Keratinocyte (primary cell): ENCODE measurements around the gene SSBP4. TPM values are rescaled to one million over a fixed set of nuclear protein-coding genes. Genes with fewer than 3 reads are reported as not detected.

Experiments used
- DNase-seq: peaks from one replicate; pipeline ENCODE4 v3.0.0-alpha.2; 2011; ENCODE audit warnings: low read depth, missing footprints, low spot score
- FAIRE-seq: peaks from 2 replicates; lab custom pipeline; 2011; peaks lifted over from hg19 to GRCh38; lab: Jason Lieb, UNC
- H2AFZ ChIP-seq: 2 replicates; pipeline ENCODE4 v1.6.0; 2012; ENCODE audit warnings: low read length, control low read depth, inconsistent platforms; ENCODE audit not compliant: control insufficient read depth
- H3K27ac ChIP-seq: 2 replicates; pipeline ENCODE4 v1.5.1; 2011; ENCODE audit warnings: low read length; ENCODE audit not compliant: control insufficient read depth, insufficient read depth
- H3K27me3 ChIP-seq: 3 replicates; pipeline ENCODE4 v1.6.0; 2011; ENCODE audit warnings: low read length; ENCODE audit not compliant: control insufficient read depth, insufficient read depth; ENCODE audit errors: extremely low read depth
- H3K36me3 ChIP-seq, 2 experiments: 2 replicates in 1 of 2; 3 replicates in 1 of 2; pipeline ENCODE4 v1.5.1; 2011; ENCODE audit warnings: low read length in 2 of 2, mild to moderate bottlenecking in 1 of 2; ENCODE audit not compliant: control insufficient read depth in 2 of 2, insufficient read depth in 2 of 2; ENCODE audit errors: extremely low read depth in 1 of 2
- H3K4me1 ChIP-seq: 3 replicates; pipeline ENCODE4 v1.5.1; 2011; ENCODE audit warnings: low read length; ENCODE audit not compliant: control insufficient read depth, insufficient read depth; ENCODE audit errors: extremely low read depth
- H3K4me2 ChIP-seq: 3 replicates; pipeline ENCODE4 v1.6.0; 2011; ENCODE audit warnings: low read depth, low read length; ENCODE audit not compliant: control insufficient read depth, insufficient read depth; ENCODE audit errors: extremely low read depth
- H3K4me3 ChIP-seq, 3 experiments: fragments of 200-600 bp in 1 of 3; sonication (generic) in 1 of 3; 2 replicates in 2 of 3; 3 replicates in 1 of 3; pipeline ENCODE4 v1.5.1; 2011 to 2016; ENCODE audit warnings: low read length in 3 of 3, mild to moderate bottlenecking in 3 of 3, control low read depth in 2 of 3, inconsistent platforms in 1 of 3, low read depth in 1 of 3, mixed read lengths in 1 of 3, mixed run types in 1 of 3, moderate library complexity in 1 of 3; ENCODE audit not compliant: control insufficient read depth in 2 of 3, insufficient read depth in 2 of 3; ENCODE audit errors: extremely low read depth in 1 of 3
- H3K79me2 ChIP-seq: 2 replicates; pipeline ENCODE4 v1.6.0; 2012; ENCODE audit warnings: low read length; ENCODE audit not compliant: control insufficient read depth, insufficient read depth
- H3K9ac ChIP-seq: 3 replicates; pipeline ENCODE4 v1.6.0; 2011; ENCODE audit warnings: low read length; ENCODE audit not compliant: control insufficient read depth, insufficient read depth; ENCODE audit errors: extremely low read depth
- H3K9me1 ChIP-seq: 3 replicates; pipeline ENCODE4 v1.6.0; 2011; ENCODE audit warnings: low read length; ENCODE audit not compliant: control insufficient read depth, insufficient read depth; ENCODE audit errors: extremely low read depth
- H3K9me3 ChIP-seq: 2 replicates; pipeline ENCODE4 v1.5.1; 2012; ENCODE audit warnings: low read depth, low read length; ENCODE audit not compliant: control insufficient read depth
- H4K20me1 ChIP-seq: 3 replicates; pipeline ENCODE4 v1.6.0; 2011; ENCODE audit warnings: low read length; ENCODE audit not compliant: control insufficient read depth, insufficient read depth; ENCODE audit errors: extremely low read depth
- EZH2 ChIP-seq: IDR thresholded peaks from one replicate; pipeline ENCODE4 v1.6.1; 2012; ENCODE audit warnings: inconsistent platforms, mild to moderate bottlenecking, low read length, moderate library complexity
- dilution Hi-C: fragments of 300-500 bp; cut with MboI; formaldehyde crosslinking; loops from one replicate; pipeline ENCODE4 v1.7.0; 2020; ENCODE audit warnings: low sequenced_read_pairs; ENCODE audit not compliant: extremely low pct_ligation_motif_present
- polyA plus RNA-seq, 5 experiments: library from polyadenylated mRNA; depleted of rRNA in 3 of 5; stranded (reverse) in 3 of 5; stranded (forward) in 1 of 5; unstranded in 1 of 5; fragments of >200 nt; gene quantifications; 1 replicate in 1 of 5; 2 replicates in 3 of 5; 3 replicates in 1 of 5; pipeline versions ENCODE4 v1.2.1 to v1.2.3, GENCODE V29; 2011 to 2012; ENCODE audit warnings: missing spikeins in 2 of 5, low read depth in 1 of 5, low replicate concordance in 1 of 5
- TF ChIP-seq, protein P1 (sequence below), 3 experiments: IDR thresholded peaks in 1 of 3; conservative IDR thresholded peaks in 1 of 3; optimal IDR thresholded peaks in 1 of 3; 2 replicates in 2 of 3; 3 replicates in 1 of 3; pipeline versions ENCODE3 to v1.5.1; 2011; ENCODE audit warnings: low read length in 3 of 3, mild to moderate bottlenecking in 3 of 3, moderate library complexity in 2 of 3, control low read depth in 1 of 3, inconsistent platforms in 1 of 3; ENCODE audit not compliant: insufficient read depth in 2 of 3; ENCODE audit errors: extremely low read depth in 1 of 3

Gene SSBP4
- polyA plus RNA-seq, 1 donor (not counting 4 experiments of a cell fraction or from before 2014, with no cell fraction given): 7.5 TPM

GRCh38 chr19:18429717-18430416 lies 10.7 kb downstream of the SSBP4 start:
- TF ChIP-seq, protein P1, sequence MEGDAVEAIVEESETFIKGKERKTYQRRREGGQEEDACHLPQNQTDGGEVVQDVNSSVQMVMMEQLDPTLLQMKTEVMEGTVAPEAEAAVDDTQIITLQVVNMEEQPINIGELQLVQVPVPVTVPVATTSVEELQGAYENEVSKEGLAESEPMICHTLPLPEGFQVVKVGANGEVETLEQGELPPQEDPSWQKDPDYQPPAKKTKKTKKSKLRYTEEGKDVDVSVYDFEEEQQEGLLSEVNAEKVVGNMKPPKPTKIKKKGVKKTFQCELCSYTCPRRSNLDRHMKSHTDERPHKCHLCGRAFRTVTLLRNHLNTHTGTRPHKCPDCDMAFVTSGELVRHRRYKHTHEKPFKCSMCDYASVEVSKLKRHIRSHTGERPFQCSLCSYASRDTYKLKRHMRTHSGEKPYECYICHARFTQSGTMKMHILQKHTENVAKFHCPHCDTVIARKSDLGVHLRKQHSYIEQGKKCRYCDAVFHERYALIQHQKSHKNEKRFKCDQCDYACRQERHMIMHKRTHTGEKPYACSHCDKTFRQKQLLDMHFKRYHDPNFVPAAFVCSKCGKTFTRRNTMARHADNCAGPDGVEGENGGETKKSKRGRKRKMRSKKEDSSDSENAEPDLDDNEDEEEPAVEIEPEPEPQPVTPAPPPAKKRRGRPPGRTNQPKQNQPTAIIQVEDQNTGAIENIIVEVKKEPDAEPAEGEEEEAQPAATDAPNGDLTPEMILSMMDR (optimal IDR thresholded peaks at IDR 0.05 in 1 of 3, IDR thresholded peaks at IDR 0.05 in 1 of 3, conservative IDR thresholded peaks at IDR 0.05 in 1 of 3; ENCODE audit: extremely low read depth in 1 of 3, insufficient read depth in 2 of 3, low read length in 3 of 3): no peak
- TF ChIP-seq EZH2: no peak
- Histone ChIP-seq H3K4me2 (no peak overlapping the region), H3K4me1 (peaks cover 3% of the 10 kb centered on the region), H3K36me3 (peaks cover 0 to 1% of the 10 kb centered on the region in 2 experiments), H3K27me3 (no peaks in the 10 kb centered on the region), H3K27ac (no peak overlapping the region), H3K9me3 (no peaks in the 10 kb centered on the region), H4K20me1 (peaks cover 9% of the 10 kb centered on the region), H3K4me3 (no peak overlapping the region), H3K9me1 (no peaks in the 10 kb centered on the region), H3K79me2 (no peaks in the 10 kb centered on the region), H2AFZ (no peak overlapping the region), H3K9ac (no peak overlapping the region)
- DNase-seq: no peak
- dilution Hi-C loops: no loop called here
- FAIRE-seq: no peak

GRCh38 chr19:18430417-18431144 lies 11.4 kb downstream of the SSBP4 start:
- dilution Hi-C loops: no loop called here
- peaks cover 9% of the 10 kb centered on the region for H4K20me1 ChIP-seq
- TF ChIP-seq EZH2: no peak
- TF ChIP-seq, protein P1 (optimal IDR thresholded peaks at IDR 0.05 in 1 of 3, IDR thresholded peaks at IDR 0.05 in 1 of 3, conservative IDR thresholded peaks at IDR 0.05 in 1 of 3; ENCODE audit: extremely low read depth in 1 of 3, insufficient read depth in 2 of 3, low read length in 3 of 3): no peak
- no peak overlapping the region for H2AFZ ChIP-seq
- no peak overlapping the region for H3K9ac ChIP-seq
- H3K27me3 ChIP-seq: no peaks in the 10 kb centered on the region
- H3K27ac ChIP-seq: no peak overlapping the region
- no peak overlapping the region for H3K4me2 ChIP-seq
- H3K79me2 ChIP-seq: no peaks in the 10 kb centered on the region
- H3K9me1 ChIP-seq: no peaks in the 10 kb centered on the region
- H3K9me3 ChIP-seq: no peaks in the 10 kb centered on the region
- H3K36me3 ChIP-seq: peaks cover 0 to 1% of the 10 kb centered on the region in 2 experiments
- FAIRE-seq (no peak), DNase-seq (no peak)
- no peak overlapping the region for H3K4me3 ChIP-seq
- H3K4me1 ChIP-seq: peaks cover 3% of the 10 kb centered on the region
